ENCODE measurements around the gene SCIN. TPM values are rescaled to one million over a fixed set of nuclear protein-coding genes. Genes with fewer than 3 reads are reported as not detected.
"Not testable (repeated sequence)": the region's sequence is repeated elsewhere in the genome, so short reads cannot be mapped to it uniquely, and the experiment has no call there.

The SCIN gene
- total RNA-seq, 3 donors from 2014 or later, result 0.08 to 0.37 TPM; not detected in 1

- Mint-ChIP-seq H3K9me3 (no peaks in the 10 kb centered on the region), H3K4me3 (no peak overlapping the region), H3K36me3 (ENCODE audit: insufficient read depth) (no peaks in the 10 kb centered on the region), H3K27me3 (ENCODE audit: low read depth) (no peaks in the 10 kb centered on the region), H3K4me1 (ENCODE audit: low read depth) (peaks cover 24% of the 10 kb centered on the region)
- DNase-seq, result no peak
- ATAC-seq, result no peak
These were observed 70.0 kb downstream of the SCIN start for GRCh38 chr7:12640299-12641096.

GRCh38 chr7:12641196-12641595, 70.7 kb downstream of the SCIN start:
- Mint-ChIP-seq H3K9me3 (no peaks in the 10 kb centered on the region), H3K4me3 (no peak overlapping the region), H3K36me3 (ENCODE audit: insufficient read depth) (no peaks in the 10 kb centered on the region), H3K27me3 (ENCODE audit: low read depth) (no peaks in the 10 kb centered on the region), H3K4me1 (ENCODE audit: low read depth) (peaks cover 17% of the 10 kb centered on the region)
- ATAC-seq (no peak), DNase-seq (no peak)

- H3K36me3 Mint-ChIP-seq (ENCODE audit: insufficient read depth), result no peaks in the 10 kb centered on the region
- DNase-seq (no peak), ATAC-seq (no peak)
- H3K9me3 Mint-ChIP-seq, result no peaks in the 10 kb centered on the region
- H3K4me3 Mint-ChIP-seq, result no peak overlapping the region
- H3K4me1 Mint-ChIP-seq (ENCODE audit: low read depth), result peaks cover 9% of the 10 kb centered on the region
- no peaks in the 10 kb centered on the region for H3K27me3 Mint-ChIP-seq (ENCODE audit: low read depth)
These were observed 72.0 kb downstream of the SCIN start for GRCh38 chr7:12642508-12642907.

GRCh38 chr7:12643001-12643643, 72.6 kb downstream of the SCIN start:
- H3K9me3 Mint-ChIP-seq, result no peaks in the 10 kb centered on the region

GRCh38 chr7:12643644-12644043, 73.1 kb downstream of the SCIN start:
- no peaks in the 10 kb centered on the region for H3K27me3 Mint-ChIP-seq (ENCODE audit: low read depth)
- H3K9me3 Mint-ChIP-seq, result no peaks in the 10 kb centered on the region

More at GRCh38 chr7:12643001-12643643, 72.6 kb downstream of the SCIN start:
- DNase-seq, result no peak
- Mint-ChIP-seq H3K27me3 (ENCODE audit: low read depth) (no peaks in the 10 kb centered on the region), H3K36me3 (ENCODE audit: insufficient read depth) (no peaks in the 10 kb centered on the region), H3K4me3 (no peak overlapping the region), H3K4me1 (ENCODE audit: low read depth) (peaks cover 6% of the 10 kb centered on the region)
- ATAC-seq, result no peak

GRCh38 chr7:12645212-12645611, 74.7 kb downstream of the SCIN start:
- H3K27me3 Mint-ChIP-seq (ENCODE audit: low read depth); H3K4me3 Mint-ChIP-seq; H3K9me3 Mint-ChIP-seq; H3K4me1 Mint-ChIP-seq (ENCODE audit: low read depth); ATAC-seq; H3K36me3 Mint-ChIP-seq (ENCODE audit: insufficient read depth); DNase-seq: not testable (repeated sequence)

More at GRCh38 chr7:12643644-12644043, 73.1 kb downstream of the SCIN start:
- Mint-ChIP-seq H3K4me1 (ENCODE audit: low read depth) (peaks cover 3% of the 10 kb centered on the region), H3K4me3 (no peak overlapping the region), H3K36me3 (ENCODE audit: insufficient read depth) (no peaks in the 10 kb centered on the region)
- DNase-seq (no peak), ATAC-seq (no peak)

GRCh38 chr7:12646139-12646538, 75.6 kb downstream of the SCIN start:
- Mint-ChIP-seq H3K27me3 (ENCODE audit: low read depth) (no peaks in the 10 kb centered on the region), H3K4me3 (no peak overlapping the region), H3K36me3 (ENCODE audit: insufficient read depth) (no peaks in the 10 kb centered on the region), H3K4me1 (ENCODE audit: low read depth) (no peaks in the 10 kb centered on the region), H3K9me3 (no peaks in the 10 kb centered on the region)
- DNase-seq, result no peak
- ATAC-seq, result no peak

GRCh38 chr7:12647364-12648219, 77.1 kb downstream of the SCIN start:
- Mint-ChIP-seq H3K4me1 (ENCODE audit: low read depth) (no peaks in the 10 kb centered on the region), H3K36me3 (ENCODE audit: insufficient read depth) (no peaks in the 10 kb centered on the region), H3K27me3 (ENCODE audit: low read depth) (no peaks in the 10 kb centered on the region), H3K4me3 (no peak overlapping the region), H3K9me3 (no peaks in the 10 kb centered on the region)
- no peak for ATAC-seq
- DNase-seq, result no peak

- Mint-ChIP-seq H3K4me1 (ENCODE audit: low read depth) (no peaks in the 10 kb centered on the region), H3K4me3 (no peak overlapping the region), H3K9me3 (no peaks in the 10 kb centered on the region), H3K27me3 (ENCODE audit: low read depth) (no peaks in the 10 kb centered on the region), H3K36me3 (ENCODE audit: insufficient read depth) (no peaks in the 10 kb centered on the region)
- ATAC-seq, result no peak
- no peak for DNase-seq
These were observed 78.3 kb downstream of the SCIN start for GRCh38 chr7:12648704-12649261.

- DNase-seq (no peak), ATAC-seq (no peak)
- Mint-ChIP-seq H3K36me3 (ENCODE audit: insufficient read depth) (no peaks in the 10 kb centered on the region), H3K4me1 (ENCODE audit: low read depth) (no peaks in the 10 kb centered on the region), H3K4me3 (no peak overlapping the region), H3K27me3 (ENCODE audit: low read depth) (no peaks in the 10 kb centered on the region), H3K9me3 (no peaks in the 10 kb centered on the region)
These were observed 78.8 kb downstream of the SCIN start for GRCh38 chr7:12649348-12649747.

GRCh38 chr7:12650080-12650479, 79.6 kb downstream of the SCIN start:
- DNase-seq (no peak), ATAC-seq (no peak)
- H3K27me3 Mint-ChIP-seq (ENCODE audit: low read depth), result no peaks in the 10 kb centered on the region
- H3K9me3 Mint-ChIP-seq, result no peaks in the 10 kb centered on the region
- H3K36me3 Mint-ChIP-seq (ENCODE audit: insufficient read depth), result no peaks in the 10 kb centered on the region
- no peaks in the 10 kb centered on the region for H3K4me1 Mint-ChIP-seq (ENCODE audit: low read depth)
- no peak overlapping the region for H3K4me3 Mint-ChIP-seq

- H3K36me3 Mint-ChIP-seq (ENCODE audit: insufficient read depth), result no peaks in the 10 kb centered on the region
- H3K9me3 Mint-ChIP-seq, result no peaks in the 10 kb centered on the region
- ATAC-seq, result no peak
- H3K27me3 Mint-ChIP-seq (ENCODE audit: low read depth), result no peaks in the 10 kb centered on the region
- DNase-seq, result no peak
- no peaks in the 10 kb centered on the region for H3K4me1 Mint-ChIP-seq (ENCODE audit: low read depth)
- no peak overlapping the region for H3K4me3 Mint-ChIP-seq
These were observed 82.6 kb downstream of the SCIN start for GRCh38 chr7:12653110-12653509.

GRCh38 chr7:12653518-12653917, 83.0 kb downstream of the SCIN start:
- Mint-ChIP-seq H3K9me3 (no peaks in the 10 kb centered on the region), H3K4me1 (ENCODE audit: low read depth) (no peaks in the 10 kb centered on the region), H3K27me3 (ENCODE audit: low read depth) (no peaks in the 10 kb centered on the region), H3K4me3 (no peak overlapping the region), H3K36me3 (ENCODE audit: insufficient read depth) (no peaks in the 10 kb centered on the region)
- ATAC-seq, result no peak
- DNase-seq, result no peak

- Mint-ChIP-seq H3K4me1 (ENCODE audit: low read depth) (no peaks in the 10 kb centered on the region), H3K9me3 (no peaks in the 10 kb centered on the region), H3K27me3 (ENCODE audit: low read depth) (no peaks in the 10 kb centered on the region), H3K36me3 (ENCODE audit: insufficient read depth) (no peaks in the 10 kb centered on the region), H3K4me3 (no peak overlapping the region)
- DNase-seq, result no peak
- ATAC-seq, result no peak
These were observed 84.6 kb downstream of the SCIN start for GRCh38 chr7:12655161-12655560.
